ENCODE data around the gene DEK. TPM values are rescaled to one million over a fixed set of nuclear protein-coding genes. Genes with fewer than 3 reads are reported as not detected.

DEK gene
- polyA plus RNA-seq, 1 of the 3 experiments (the other 2 are of a cell fraction), result 34.2 TPM

DNA sequence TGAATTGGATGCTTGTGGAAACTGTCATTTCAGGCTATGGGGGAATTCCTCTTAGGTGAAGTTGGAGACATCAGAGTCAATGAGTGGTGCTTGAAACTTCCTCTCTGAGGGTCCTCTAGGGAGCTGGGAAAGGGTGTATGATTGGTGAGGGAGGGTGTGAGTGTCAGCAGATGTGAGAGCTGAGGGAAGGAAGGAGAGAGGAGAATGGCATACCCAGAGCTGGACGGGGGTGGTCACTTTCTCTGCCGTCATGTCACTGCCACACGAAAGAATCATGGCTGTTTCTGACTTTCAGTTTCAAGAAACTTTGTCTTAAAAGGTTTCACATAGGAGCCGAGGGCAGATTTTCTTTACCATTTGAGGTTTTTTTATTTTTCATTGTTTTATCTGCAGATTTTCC is 50.3 kb downstream of the DEK start (continued):
- TF ChIP-seq YY1 (IDR thresholded peaks at IDR 0.05; ENCODE audit: low read depth), result no peak
- TF ChIP-seq, protein P1, sequence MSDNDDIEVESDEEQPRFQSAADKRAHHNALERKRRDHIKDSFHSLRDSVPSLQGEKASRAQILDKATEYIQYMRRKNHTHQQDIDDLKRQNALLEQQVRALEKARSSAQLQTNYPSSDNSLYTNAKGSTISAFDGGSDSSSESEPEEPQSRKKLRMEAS (IDR thresholded peaks at IDR 0.05; ENCODE audit: low read depth), result no peak
- no peak for TF ChIP-seq POLR2AphosphoS5 (IDR thresholded peaks at IDR 0.05; ENCODE audit: low read depth, low read length)
- TF ChIP-seq SIN3A (IDR thresholded peaks at IDR 0.05; ENCODE audit: borderline replicate concordance, low read depth, low read length), result no peak
- no peak for TF ChIP-seq GATA2 (CRISPR knock-in tag; IDR thresholded peaks at IDR 0.05)
- TF ChIP-seq SMC3 (IDR thresholded peaks at IDR 0.05; ENCODE audit: low read depth, low read length), result no peak
- no peak for TF ChIP-seq NRF1 (IDR thresholded peaks at IDR 0.05; ENCODE audit: low read depth, low read length)
- TF ChIP-seq ZBTB33 (IDR thresholded peaks at IDR 0.05; ENCODE audit: borderline replicate concordance, low read depth), result no peak
- TF ChIP-seq FOXM1 (IDR thresholded peaks at IDR 0.05; ENCODE audit: low read depth), result no peak
- TF ChIP-seq, protein P2, sequence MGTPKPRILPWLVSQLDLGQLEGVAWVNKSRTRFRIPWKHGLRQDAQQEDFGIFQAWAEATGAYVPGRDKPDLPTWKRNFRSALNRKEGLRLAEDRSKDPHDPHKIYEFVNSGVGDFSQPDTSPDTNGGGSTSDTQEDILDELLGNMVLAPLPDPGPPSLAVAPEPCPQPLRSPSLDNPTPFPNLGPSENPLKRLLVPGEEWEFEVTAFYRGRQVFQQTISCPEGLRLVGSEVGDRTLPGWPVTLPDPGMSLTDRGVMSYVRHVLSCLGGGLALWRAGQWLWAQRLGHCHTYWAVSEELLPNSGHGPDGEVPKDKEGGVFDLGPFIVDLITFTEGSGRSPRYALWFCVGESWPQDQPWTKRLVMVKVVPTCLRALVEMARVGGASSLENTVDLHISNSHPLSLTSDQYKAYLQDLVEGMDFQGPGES (IDR thresholded peaks at IDR 0.05; ENCODE audit: low read depth, low read length), result no peak

- no peaks in the 10 kb centered on the region for H3K9me3 ChIP-seq
- no peak overlapping the region for H3K4me2 ChIP-seq
- H3K36me3 ChIP-seq (replicated peaks in 1 of 2; ENCODE audit: control insufficient read depth in 1 of 2, insufficient read depth in 2 of 2, low read length in 1 of 2), result peaks cover 2 to 7% of the 10 kb centered on the region in 2 experiments
- no peaks in the 10 kb centered on the region for H3K79me2 ChIP-seq (ENCODE audit: insufficient read depth)
- TF ChIP-seq, protein P1 (IDR thresholded peaks at IDR 0.05; ENCODE audit: low read depth), result no peak
- no peak for TF ChIP-seq FOXM1 (IDR thresholded peaks at IDR 0.05; ENCODE audit: low read depth)
- no peak for TF ChIP-seq CHD2 (IDR thresholded peaks at IDR 0.05; ENCODE audit: low read length, partially characterized antibody)
- no peak for TF ChIP-seq JUND (IDR thresholded peaks at IDR 0.05)
- no peak for TF ChIP-seq FOSL2 (IDR thresholded peaks at IDR 0.05; ENCODE audit: borderline replicate concordance, low read depth)
- no peak for TF ChIP-seq TCF12 (IDR thresholded peaks at IDR 0.05)
- no peak for TF ChIP-seq RAD21 (IDR thresholded peaks at IDR 0.05; ENCODE audit: low read length)
- no peak for TF ChIP-seq POLR2AphosphoS5 (IDR thresholded peaks at IDR 0.05; ENCODE audit: low read depth, low read length)
- no peak for TF ChIP-seq ZBTB33 (IDR thresholded peaks at IDR 0.05; ENCODE audit: borderline replicate concordance, low read depth)
- no peak for TF ChIP-seq RCOR1 (IDR thresholded peaks at IDR 0.05; ENCODE audit: low read length)
- TF ChIP-seq YY1 (IDR thresholded peaks at IDR 0.05; ENCODE audit: low read depth), result no peak
- no peak for TF ChIP-seq TEAD4 (IDR thresholded peaks at IDR 0.05; ENCODE audit: borderline replicate concordance, insufficient read depth)
- no peak for TF ChIP-seq NRF1 (IDR thresholded peaks at IDR 0.05; ENCODE audit: low read depth, low read length)
- no peak for TF ChIP-seq EP300 (IDR thresholded peaks at IDR 0.05; ENCODE audit: borderline replicate concordance in 1 of 2, low read depth in 1 of 2, low read length in 1 of 2)
- TF ChIP-seq RXRA (IDR thresholded peaks at IDR 0.05; ENCODE audit: borderline replicate concordance, low read depth), result no peak
- no peak for TF ChIP-seq TAF1 (IDR thresholded peaks at IDR 0.05; ENCODE audit: borderline replicate concordance, low read depth, low read length)
- no peak for TF ChIP-seq SIN3A (IDR thresholded peaks at IDR 0.05; ENCODE audit: borderline replicate concordance, low read depth, low read length)
- H3K27me3 ChIP-seq (ENCODE audit: insufficient read depth), result no peaks in the 10 kb centered on the region
- H3K9me2 ChIP-seq, result no peaks in the 10 kb centered on the region
- 84% methylated on average over 9 of the region's 9 CpGs for WGBS (ENCODE audit: low lambda C conversion rate)
- POLR2A ChIA-PET, result interaction anchor here (0.5 kb wide), 1 partner anchor 14 kb away, joined by 3 read pairs; no protein-coding TSS in a partner anchor
- no peak for DNase-seq
- CTCF ChIA-PET, result interaction anchor here (1.0 kb wide), 1 partner anchor 9 kb away, joined by 3 read pairs; no protein-coding TSS in a partner anchor
- no peak overlapping the region for H2AFZ ChIP-seq (ENCODE audit: low read depth)
- no peak overlapping the region for H3K4me3 ChIP-seq (ENCODE audit: low read depth in 2 of 2, low read length in 1 of 2)
- H3F3A ChIP-seq (replicated peaks; ENCODE audit: insufficient read depth), result peaks cover 3% of the 10 kb centered on the region
- no peak overlapping the region for H3K27ac ChIP-seq (ENCODE audit: low read depth in 2 of 2, low read length in 1 of 2)
- H3K4me1 ChIP-seq (ENCODE audit: control insufficient read depth in 1 of 2, insufficient read depth in 2 of 2, low read depth in 1 of 2, low read length in 1 of 2), result no peaks in the 10 kb centered on the region
- H3K9ac ChIP-seq, result no peak overlapping the region
- H4K20me1 ChIP-seq (ENCODE audit: insufficient read depth), result no peaks in the 10 kb centered on the region
Measured at GRCh38 chr6:18213439-18213838, 50.9 kb downstream of the DEK start.

Data from SK-N-SH (cell line).